ENCODE results near the gene KCNJ11.

The KCNJ11 gene

GRCh38 chr11:17352950-17353820, 35.3 kb downstream of the KCNJ11 start:
- DNase-seq = peak; percentile 50

DNA sequence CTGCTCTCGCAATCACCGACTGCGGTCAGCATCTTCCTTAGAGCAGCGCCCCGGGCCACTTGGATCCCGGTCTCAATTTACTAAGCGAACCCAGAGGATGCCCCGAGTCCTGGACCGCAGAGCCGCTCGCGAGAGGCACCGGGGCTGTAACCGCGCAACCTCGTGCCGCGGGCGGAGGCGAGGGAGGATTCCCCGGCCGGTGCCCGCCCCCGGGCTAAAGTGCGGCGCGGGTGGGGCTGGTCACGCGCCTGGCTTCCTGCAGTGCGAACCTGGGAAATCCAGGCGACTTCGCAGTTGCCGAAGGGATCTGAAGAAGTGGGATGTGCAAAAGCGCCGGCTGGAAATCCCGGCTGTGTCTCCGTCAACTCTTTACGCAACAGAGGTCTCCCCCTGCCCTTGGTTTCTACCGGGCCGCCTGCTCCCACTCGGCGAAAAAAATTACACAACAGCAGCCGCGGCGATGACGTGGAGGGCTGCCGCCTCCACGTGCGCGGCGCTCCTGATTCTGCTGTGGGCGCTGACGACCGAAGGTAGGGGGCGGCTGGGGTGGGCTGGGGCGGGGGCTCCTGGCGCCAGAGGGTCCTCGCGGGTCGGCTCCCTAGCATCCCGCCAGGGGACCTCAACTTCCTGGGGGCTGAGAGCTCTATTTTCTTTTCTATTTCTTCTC, 36.8 kb downstream of the KCNJ11 start, which contains the start of gene NCR3LG1:
NCR3LG1 (plus strand) TSS at position 291 of the 667 bp plus-strand sequence; CDS start at position 461, 170 bp downstream.
- DNase-seq = no peak

DNA sequence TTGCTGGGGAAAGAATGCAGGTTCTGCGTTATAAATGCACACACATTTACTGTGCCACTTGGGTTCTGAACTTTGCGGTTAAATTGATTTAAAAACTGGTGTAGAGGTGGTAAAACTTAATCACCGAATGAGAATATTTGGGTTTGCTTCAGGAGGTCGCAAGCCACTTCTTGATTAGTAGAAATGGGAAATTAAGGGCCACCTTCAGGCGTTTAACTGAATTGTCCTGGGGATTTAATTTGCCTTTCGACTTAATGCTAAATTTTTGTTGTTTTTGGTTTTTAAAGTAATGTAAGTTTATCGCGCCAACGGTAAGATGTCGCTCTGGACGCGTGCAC, 37.3 kb downstream of the KCNJ11 start:
- no peak for DNase-seq

- no peak for DNase-seq
Observed at GRCh38 chr11:17350455-17351171, 37.8 kb downstream of the KCNJ11 start.

DNA sequence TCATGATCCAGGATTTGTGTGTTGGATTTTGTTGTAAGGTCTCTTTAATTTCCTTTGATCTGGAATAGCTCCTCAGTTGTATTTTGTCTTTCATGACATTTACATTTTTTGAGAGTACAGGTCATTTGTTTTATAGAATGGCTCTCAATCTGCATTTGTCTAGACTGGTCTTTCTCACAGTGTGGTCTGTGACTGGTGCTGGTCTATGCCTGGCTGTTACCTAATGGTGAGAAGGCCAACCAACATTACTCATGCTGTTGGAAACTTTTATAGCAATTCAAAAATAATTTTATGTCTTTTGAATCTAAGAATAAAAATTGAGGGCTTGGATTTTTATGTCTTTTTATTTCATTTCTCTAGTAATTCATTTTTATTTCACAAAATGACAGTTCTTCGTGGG, 40.8 kb downstream of the KCNJ11 start:
- DNase-seq = no peak

DNA sequence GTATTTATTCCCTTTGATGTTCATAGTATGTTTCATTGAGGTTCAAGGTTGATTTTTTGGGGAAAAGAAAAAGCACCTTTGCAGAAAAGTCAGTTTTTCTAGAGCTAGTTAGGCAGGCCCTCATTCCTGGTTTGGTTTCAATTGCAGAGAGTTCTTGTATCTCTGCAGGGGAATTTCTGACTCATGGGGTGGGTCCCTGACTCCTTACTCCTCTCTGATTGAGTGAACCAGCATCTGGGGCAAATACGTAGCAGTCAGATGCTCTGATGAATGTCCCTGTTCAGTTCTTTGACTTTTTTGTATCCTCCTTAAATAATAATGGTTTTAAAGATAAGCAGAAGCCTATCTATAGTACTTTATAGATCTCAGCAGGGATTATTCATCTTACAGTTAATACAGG, 44.6 kb downstream of the KCNJ11 start:
- no peak for DNase-seq

DNA sequence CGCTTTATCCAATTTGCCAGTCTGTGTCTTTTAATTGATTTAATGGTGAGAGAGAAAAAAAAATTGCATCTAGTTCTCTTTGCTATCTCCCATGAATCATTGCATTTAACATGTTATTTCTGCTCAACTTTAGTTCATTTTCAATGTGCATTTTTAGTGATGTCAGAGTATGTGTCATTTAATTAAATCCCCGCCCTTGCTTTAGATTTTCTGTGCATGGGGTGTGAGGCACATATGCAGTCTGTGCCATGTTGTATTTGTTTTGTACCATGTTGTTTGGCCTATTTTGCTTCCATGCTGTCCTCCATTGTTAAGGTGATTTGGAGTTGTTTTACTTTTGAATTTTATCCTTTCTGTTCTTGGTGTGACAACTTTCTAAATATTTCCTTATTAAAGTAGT, 45.2 kb downstream of the KCNJ11 start:
- no peak for DNase-seq

Measured in DMS 273 treated with DMSO at 0.1 percent for 48 hours (cell line).